ENCODE results near the gene GRIN1. TPM values are rescaled to one million over a fixed set of nuclear protein-coding genes. Genes with fewer than 3 reads are reported as not detected.

GRIN1 gene
- total and polyA plus RNA-seq, 2 of the 8 experiments (the other 6 are each of a cell fraction or from before 2014, with no cell fraction given): 0.48 to 2.1 TPM

GRCh38 chr9:137216188-137216965, 77.4 kb downstream of the GRIN1 start:
- DNase-seq (ENCODE audit: low read depth in 1 of 2, low spot score in 2 of 2) (no peak), FAIRE-seq (no peak)
- Histone ChIP-seq H2BK15ac (ENCODE audit: low read length) (no peak overlapping the region), H3K4me2 (ENCODE audit: insufficient read depth in 1 of 2, low read depth in 2 of 2, low read length in 2 of 2) (0 out of 4 replicates have a peak overlapping the region, but pooled peaks of 1 of the 2 experiments have one; percentile 37), H3K27ac (ENCODE audit: low read depth, low read length) (no peak overlapping the region), H3K23ac (ENCODE audit: insufficient read length) (no peak overlapping the region), H3K4me3 (ENCODE audit: extremely low read depth in 1 of 4, insufficient read depth in 2 of 4, low read depth in 3 of 4, low read length in 4 of 4) (no peak overlapping the region), H3K18ac (ENCODE audit: extremely low read depth, low read length) (no peak overlapping the region), H4K20me1 (replicated peaks in 1 of 2; ENCODE audit: control insufficient read depth in 1 of 2, insufficient read depth in 2 of 2, low read length in 2 of 2) (peaks cover 0 to 17% of the 10 kb centered on the region in 2 experiments), H2BK5ac (ENCODE audit: low read depth, low read length) (no peak overlapping the region), H2BK20ac (ENCODE audit: low read length) (no peak overlapping the region), H4K91ac (replicated peaks; ENCODE audit: insufficient read length, low read length) (no peak overlapping the region), H3K36me3 (ENCODE audit: control insufficient read depth in 2 of 4, insufficient read depth in 4 of 4, low read length in 3 of 4) (peaks cover 0 to 22% (median 7%) of the 10 kb centered on the region in 4 experiments; a peak in 6 of 8 replicates), H2AFZ (ENCODE audit: low read length) (no peak overlapping the region), H3K79me2 (ENCODE audit: control insufficient read depth in 1 of 2, insufficient read depth in 2 of 2, low read length in 2 of 2) (no peaks in the 10 kb centered on the region), H4K8ac (ENCODE audit: extremely low read depth, insufficient read depth, low read length) (no peak overlapping the region), H2BK12ac (ENCODE audit: low read depth, low read length) (no peak overlapping the region), H3K4me1 (replicated peaks in 1 of 4; ENCODE audit: control insufficient read depth in 3 of 4, insufficient read depth in 4 of 4, low read length in 3 of 4) (peaks cover 0 to 7% (median 4%) of the 10 kb centered on the region in 4 experiments; a peak in 5 of 7 replicates), H4K5ac (ENCODE audit: insufficient read length, low read depth, low read length) (no peak overlapping the region), H3K27me3 (replicated peaks in 1 of 4; ENCODE audit: control insufficient read depth in 3 of 4, extremely low read depth in 1 of 4, insufficient read depth in 3 of 4, low read length in 3 of 4) (no peaks in the 10 kb centered on the region), H3K56ac (replicated peaks; ENCODE audit: insufficient read length, low read depth, low read length) (no peak overlapping the region), H3K23me2 (ENCODE audit: low read depth, low read length) (peaks cover under 1% of the 10 kb centered on the region; the same call in 1 of the 2 replicates), H3K9me3 (ENCODE audit: insufficient read depth in 2 of 2, low read depth in 1 of 2, low read length in 1 of 2) (no peaks in the 10 kb centered on the region), H3K14ac (ENCODE audit: insufficient read length) (no peak overlapping the region), H3K79me1 (ENCODE audit: low read depth, low read length) (no peaks in the 10 kb centered on the region; the same call in 1 of the 2 replicates), H3K9ac (replicated peaks in 1 of 4; ENCODE audit: extremely low read depth in 1 of 4, low read depth in 3 of 4, low read length in 3 of 4) (no peak overlapping the region), H2AK5ac (ENCODE audit: low read depth, low read length) (no peak overlapping the region), H3K4ac (replicated peaks; ENCODE audit: insufficient read length, low read depth, low read length) (no peak overlapping the region), H2BK120ac (replicated peaks; ENCODE audit: low read depth, low read length) (no peak overlapping the region)
- 89% methylated on average over 19 of the region's 30 CpGs; no CpG with 5 or more reads in 1 of the 2 experiments for WGBS, 2 experiments (ENCODE audit: extremely low coverage in 1 of 2, insufficient coverage in 1 of 2, insufficient read length in 1 of 2, insufficient replicate concordance in 2 of 2, low coverage in 1 of 2, low lambda C conversion rate in 2 of 2, missing lambda C conversion rate in 1 of 2)
- CTCF ChIA-PET (ENCODE audit: partially characterized antibody): interaction anchor here (0.6 to 3.8 kb wide), 16 partner anchors 11 to 98 kb away, joined by 3 to 19 read pairs (median 4); partner anchors contain the start of genes LRRC26, RNF224 and TPRN
- POLR2A ChIA-PET (ENCODE audit: partially characterized antibody): interaction anchor here (0.7 to 69.9 kb wide), 12 partner anchors 9 to 130 kb away, joined by 3 to 1462 read pairs (median 4); partner anchors contain the start of genes ANAPC2, MAN1B1, NDOR1 and NELFB
- TF ChIP-seq TEAD4 (IDR thresholded peaks at IDR 0.05; ENCODE audit: low read depth, low read length) (no peak), RBBP5 (IDR thresholded peaks at IDR 0.05; ENCODE audit: borderline replicate concordance, low read depth, low read length) (no peak), CTBP2 (IDR thresholded peaks at IDR 0.05; ENCODE audit: borderline replicate concordance, insufficient read depth, insufficient read length, low read length) (no peak), JUN (IDR thresholded peaks at IDR 0.05; ENCODE audit: low read depth, low read length) (no peak), SP2 (IDR thresholded peaks at IDR 0.05; ENCODE audit: low read length) (no peak), TAF1 (IDR thresholded peaks at IDR 0.05; ENCODE audit: low read depth, low read length) (no peak), SRF (IDR thresholded peaks at IDR 0.05; ENCODE audit: low read depth, low read length) (no peak), SP1 (IDR thresholded peaks at IDR 0.05; ENCODE audit: low read depth, low read length) (no peak)
- TF ChIP-seq, protein P1, sequence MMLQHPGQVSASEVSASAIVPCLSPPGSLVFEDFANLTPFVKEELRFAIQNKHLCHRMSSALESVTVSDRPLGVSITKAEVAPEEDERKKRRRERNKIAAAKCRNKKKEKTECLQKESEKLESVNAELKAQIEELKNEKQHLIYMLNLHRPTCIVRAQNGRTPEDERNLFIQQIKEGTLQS (IDR thresholded peaks at IDR 0.05; ENCODE audit: insufficient read depth, low read depth, low read length): no peak
- TF ChIP-seq, protein P2, sequence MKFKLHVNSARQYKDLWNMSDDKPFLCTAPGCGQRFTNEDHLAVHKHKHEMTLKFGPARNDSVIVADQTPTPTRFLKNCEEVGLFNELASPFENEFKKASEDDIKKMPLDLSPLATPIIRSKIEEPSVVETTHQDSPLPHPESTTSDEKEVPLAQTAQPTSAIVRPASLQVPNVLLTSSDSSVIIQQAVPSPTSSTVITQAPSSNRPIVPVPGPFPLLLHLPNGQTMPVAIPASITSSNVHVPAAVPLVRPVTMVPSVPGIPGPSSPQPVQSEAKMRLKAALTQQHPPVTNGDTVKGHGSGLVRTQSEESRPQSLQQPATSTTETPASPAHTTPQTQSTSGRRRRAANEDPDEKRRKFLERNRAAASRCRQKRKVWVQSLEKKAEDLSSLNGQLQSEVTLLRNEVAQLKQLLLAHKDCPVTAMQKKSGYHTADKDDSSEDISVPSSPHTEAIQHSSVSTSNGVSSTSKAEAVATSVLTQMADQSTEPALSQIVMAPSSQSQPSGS (IDR thresholded peaks at IDR 0.05; ENCODE audit: low read length): no peak

All from H1 (cell line).